ENCODE measurements around the gene GMCL1.
"Not testable (repeated sequence)": the region's sequence is repeated elsewhere in the genome, so short reads cannot be mapped to it uniquely, and the experiment has no call there.

GMCL1 gene

GRCh38 chr2:69848186-69848790 lies 18.8 kb downstream of the GMCL1 start:
- DNase-seq, result no peak

GRCh38 chr2:69858261-69858660 lies 28.8 kb downstream of the GMCL1 start:
- DNase-seq, result no peak

GRCh38 chr2:69863298-69863697 lies 33.8 kb downstream of the GMCL1 start:
- DNase-seq, result no peak

DNA sequence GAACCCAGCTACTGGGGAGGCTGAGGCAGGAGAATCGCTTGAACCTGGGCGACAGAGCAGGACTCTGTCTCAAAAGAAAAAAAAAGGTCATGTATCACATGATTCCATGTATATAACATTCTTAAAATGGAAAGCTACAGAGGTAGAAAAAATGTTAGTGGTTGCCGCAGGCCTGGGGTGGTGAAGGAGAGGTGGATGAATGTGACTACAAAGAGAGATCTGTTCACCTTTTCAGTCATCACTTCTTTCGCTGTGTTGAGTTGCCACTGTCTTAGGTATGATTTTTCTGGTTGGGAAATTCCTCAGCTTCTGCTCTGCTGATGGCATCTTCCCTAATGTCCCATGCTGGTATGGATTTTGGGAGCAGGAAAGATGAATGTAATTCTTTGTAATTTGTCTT lies 59.0 kb downstream of the GMCL1 start:
- no peak for DNase-seq

DNA sequence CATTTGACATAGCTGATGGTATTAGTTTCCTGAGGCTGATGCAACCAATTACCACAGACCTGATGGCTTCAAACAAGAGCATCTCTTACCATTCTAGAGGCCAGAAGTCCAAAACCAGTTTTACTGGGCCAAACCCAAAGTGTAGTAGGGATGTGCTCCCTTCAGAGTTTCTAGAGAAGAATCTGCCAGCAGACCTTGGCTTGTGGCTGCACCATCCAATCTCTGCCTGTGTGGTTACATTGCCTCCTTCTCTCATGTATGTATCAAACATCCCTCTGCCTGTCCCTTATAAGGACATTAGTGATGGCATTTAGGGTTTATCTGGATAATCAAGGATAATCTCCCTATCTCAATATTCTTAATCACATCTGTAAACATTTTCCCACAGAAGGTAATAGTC lies 59.8 kb downstream of the GMCL1 start:
- DNase-seq, result no peak

DNA sequence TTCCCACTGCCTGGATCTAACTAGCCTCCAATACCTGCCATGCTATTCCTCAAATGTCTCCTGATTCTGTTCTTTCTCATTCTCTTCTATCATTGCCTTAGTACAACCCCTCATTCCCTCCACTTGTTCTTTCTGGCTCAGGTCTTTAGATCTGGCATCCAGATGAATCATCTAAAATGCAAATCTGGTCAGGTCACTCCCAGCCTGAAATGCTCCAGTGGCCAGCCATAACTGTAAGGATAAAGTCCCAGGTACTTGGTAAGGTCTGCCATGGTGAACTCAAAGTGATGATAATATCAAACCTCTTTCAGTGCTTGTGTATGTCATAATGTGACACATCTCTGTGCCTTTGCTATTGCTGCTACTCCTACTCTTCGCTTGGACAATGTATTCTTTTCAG lies 61.4 kb downstream of the GMCL1 start:
- no peak for DNase-seq

DNA sequence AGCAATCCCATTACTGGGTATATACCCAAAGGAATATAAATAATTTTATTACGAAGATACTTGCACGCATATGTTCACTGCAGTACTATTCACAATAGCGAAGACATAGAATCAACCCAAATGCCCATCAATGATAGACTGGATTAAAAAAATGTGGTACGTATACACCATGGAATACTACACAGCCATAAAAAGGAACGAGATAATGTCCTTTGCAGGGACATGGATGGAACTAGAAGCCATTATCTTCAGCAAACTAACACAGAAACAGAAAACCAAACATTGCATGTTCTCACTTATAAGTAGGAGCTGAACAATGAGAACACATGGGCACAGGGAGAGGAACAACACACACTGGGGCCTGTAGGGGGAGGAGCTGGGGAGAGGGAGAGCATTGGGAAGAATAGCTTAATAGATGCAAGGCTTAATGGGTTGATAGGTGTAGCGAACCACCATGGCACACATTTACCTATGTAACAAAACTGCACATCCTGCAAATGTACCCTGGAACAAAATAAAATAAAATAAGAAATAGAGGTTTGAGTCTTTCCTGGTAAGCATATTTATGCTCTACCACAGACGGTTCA lies 63.5 kb downstream of the GMCL1 start:
- DNase-seq, result not testable (repeated sequence)

GRCh38 chr2:69893684-69894551 lies 64.5 kb downstream of the GMCL1 start, which contains the start of gene SNRNP27:
TSS of gene SNRNP27 (plus strand) at chr2:69893956. CDS start at chr2:69893985, 29 bp downstream.
- DNase-seq, result peak; percentile 74

DNA sequence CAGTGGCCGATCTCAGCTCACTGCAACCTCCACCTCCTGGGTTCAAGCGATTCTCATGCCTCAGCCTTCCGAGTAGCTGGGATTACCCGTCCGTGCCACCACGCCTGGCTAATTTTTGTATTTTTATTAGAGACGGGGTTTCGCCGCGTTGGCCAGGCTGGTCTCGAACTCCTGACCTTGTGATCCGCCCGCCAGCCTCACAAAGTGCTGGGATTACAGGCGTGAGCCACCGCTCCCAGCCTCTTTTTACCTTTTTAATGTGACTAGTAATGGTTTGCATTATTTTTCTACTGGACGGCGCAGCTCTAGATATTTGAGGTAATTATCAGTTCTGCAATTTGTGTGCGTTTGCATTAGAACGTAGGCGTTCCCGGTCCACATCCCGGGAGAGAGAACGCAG lies 65.3 kb downstream of the GMCL1 start:
- DNase-seq, result not testable (repeated sequence)

DNA sequence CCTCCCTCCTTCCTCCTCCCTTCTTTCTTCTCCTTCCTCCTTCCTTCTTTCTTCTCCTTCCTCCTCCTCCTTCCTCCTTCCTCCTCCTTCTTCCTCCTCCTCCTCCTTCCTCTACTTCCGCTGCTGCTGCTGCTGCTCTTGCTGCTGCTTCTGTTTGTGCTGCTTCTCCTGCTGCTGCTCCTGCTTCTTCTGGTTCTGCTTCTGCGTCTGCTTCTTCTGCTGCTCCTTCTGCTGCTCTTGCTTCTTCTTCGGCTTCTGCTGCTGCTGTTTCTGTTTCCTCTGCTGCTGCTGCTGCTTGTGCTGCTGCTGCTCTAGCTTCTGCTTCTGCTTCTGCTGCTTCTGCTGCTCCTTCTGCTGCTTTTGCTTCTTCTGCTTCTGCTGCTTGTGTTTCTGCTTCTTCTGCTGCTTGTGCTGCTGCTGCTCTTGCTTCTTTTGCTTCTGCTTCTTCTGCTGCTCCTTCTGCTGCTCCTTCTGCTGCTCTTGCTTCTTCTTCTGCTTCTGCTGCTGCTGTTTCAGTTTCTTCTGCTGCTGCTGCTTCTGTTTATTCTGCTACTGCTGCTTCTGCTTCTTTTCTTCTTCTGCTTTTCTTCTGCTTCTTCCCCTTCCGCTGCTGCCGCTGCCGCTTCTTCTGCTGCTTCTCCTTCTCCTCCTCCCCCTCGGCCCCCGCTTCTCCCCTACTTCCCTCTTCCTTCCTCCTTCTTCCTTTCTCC lies 72.9 kb downstream of the GMCL1 start:
- no peak for DNase-seq

GRCh38 chr2:69907216-69907615 lies 77.8 kb downstream of the GMCL1 start:
- no peak for DNase-seq

DNA sequence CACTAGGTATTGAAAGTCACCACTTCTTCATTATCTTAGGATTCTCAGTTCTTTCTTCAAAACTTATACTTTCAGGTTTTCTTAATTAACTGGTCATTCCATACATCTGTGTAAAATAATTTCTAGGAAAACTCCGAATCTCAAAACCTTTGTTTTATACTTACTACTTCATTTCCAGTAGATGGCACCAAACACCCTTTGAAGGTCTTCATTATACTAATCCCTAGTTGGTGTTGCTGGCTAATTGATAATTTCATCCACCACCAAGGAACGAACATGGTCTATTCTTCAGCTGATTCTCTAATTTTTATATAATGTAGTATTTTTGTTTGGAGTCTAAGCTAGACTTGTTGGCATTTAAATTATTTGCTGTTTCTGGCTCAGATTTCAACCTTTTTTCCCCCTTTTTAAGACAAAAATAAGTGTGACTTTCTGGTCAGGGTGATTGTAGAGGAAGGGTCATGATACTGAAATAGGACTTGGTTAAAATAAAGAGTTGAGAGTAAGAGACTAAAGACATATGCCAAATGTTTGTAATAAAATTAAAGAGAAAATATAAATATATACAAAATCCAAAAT lies 82.6 kb downstream of the GMCL1 start:
- no peak for DNase-seq

DNA sequence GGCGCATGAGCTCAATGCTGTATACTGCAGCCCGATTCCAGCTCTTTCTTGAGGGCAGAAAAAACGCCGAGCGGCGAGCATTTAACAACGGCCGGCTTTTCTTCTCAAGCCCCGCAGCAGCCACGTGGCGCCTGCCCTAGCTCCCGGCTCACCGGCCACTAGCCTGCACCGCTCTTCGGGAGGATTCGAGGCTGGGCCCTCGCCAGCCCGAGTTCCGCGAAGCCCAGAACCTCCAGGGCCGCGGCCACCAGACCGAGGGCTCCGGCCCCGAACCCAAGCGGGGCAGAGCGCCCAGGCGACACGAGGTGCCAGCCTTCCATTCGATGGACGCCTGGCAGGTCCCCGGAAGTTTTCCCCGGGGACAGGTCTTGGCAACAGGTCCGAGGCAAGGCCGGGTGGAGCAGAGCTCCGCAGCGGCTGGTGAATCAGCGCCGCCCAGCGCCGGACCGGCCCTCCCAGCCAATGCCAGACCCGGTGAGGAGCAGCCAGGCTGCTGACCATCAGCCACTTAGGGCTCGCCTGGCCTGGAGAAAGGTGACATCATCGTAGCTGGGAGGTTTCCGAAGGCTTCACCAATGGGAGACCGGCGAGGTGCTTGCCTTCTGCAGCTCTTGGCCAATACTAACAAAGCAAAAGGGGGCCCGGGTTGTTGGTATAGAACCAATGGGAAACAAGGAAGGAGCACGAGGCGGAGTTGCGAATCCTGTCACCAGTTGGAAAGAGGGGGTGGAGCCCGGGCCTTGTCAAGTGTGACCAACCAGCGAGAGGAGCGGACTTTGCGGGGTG lies 84.9 kb downstream of the GMCL1 start:
- DNase-seq, result peak; percentile 31

- peak; percentile 99 for DNase-seq
These were observed 85.8 kb downstream of the GMCL1 start, which contains the start of gene MXD1 for GRCh38 chr2:69914950-69915945. TSS of gene MXD1 (plus strand) at chr2:69915109. CDS start at chr2:69915331, 222 bp downstream.

GRCh38 chr2:69916106-69916505 lies 86.6 kb downstream of the GMCL1 start:
- no peak for DNase-seq

- no peak for DNase-seq
These were observed 88.4 kb downstream of the GMCL1 start for GRCh38 chr2:69917852-69918251.

DNA sequence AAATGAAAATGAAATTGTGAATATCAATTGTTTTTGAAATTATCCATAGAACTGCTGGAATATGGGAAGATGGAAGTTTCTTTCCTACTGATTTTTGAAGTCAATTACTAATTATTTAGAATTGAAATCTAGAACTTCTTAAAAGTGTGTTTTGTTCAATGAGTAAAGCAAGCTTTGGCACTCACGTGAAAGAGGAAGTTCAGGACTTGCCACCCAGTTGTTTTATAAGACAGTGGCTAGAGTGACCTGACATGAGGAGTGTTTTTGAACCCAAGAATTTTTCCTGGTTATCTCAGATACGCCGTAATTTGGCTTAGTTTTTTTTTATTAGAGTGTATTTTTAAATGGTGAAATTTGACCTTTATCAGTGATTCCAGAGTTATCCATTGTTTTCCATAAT lies 88.9 kb downstream of the GMCL1 start:
- no peak for DNase-seq

DNA sequence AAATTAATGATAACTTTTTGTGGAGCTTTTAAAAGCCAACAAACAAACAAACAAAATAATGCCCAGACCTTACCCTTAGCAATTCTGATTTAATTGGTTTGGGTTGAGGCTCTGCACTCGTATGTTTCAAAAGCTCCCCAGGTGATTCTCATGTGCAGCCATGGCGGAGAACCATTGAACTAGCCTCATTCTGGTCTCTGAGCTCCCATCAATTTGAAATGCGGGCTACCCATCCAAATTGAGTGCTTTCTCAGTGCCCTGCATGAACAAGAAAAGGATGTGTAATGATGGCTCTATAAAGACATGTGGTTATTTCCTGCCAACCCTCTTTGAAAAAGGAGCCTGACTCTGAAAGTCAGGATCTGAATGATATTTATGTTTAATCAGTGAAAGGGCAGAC lies 93.7 kb downstream of the GMCL1 start:
- no peak for DNase-seq

DNA sequence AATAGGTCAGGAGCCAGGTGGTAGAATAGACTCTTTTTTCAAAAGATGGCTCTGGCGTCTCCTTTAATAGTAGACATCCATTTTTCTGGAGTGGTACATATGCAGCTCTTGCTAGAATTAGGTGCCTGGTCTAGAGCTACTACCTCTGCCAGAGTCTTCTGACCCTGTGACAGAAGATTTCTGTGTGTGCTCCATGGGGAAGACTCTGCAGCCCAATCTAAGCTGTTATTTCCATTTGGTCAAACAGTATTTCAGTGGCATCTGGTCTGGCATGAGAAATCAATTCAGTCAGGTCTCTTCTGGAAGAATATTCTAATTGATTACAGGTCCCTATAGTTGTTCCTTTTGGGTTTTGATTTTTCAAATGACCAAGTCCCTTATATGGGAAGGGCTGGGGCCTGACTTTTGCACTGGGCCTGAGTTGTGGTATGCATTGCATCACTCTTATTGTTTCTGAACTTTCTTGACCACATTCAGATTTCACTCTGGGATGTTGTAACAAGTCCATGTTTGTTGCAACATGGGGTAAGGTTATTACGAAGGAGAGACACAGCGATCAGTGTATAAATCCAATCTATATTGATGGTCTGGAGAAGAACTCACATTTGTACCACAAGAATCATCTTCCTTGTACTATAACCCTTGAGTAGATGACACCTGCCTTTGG lies 97.5 kb downstream of the GMCL1 start:
- no peak for DNase-seq
